ENCODE results near the gene LMO7.

- TF ChIP-seq EZH2phosphoT487 (IDR thresholded peaks at IDR 0.05; ENCODE audit: borderline replicate concordance, low read depth, low read length) (no peak), CTCF (conservative IDR thresholded peaks at IDR 0.05; ENCODE audit: low read length) (no peak)
Observed at GRCh38 chr13:75657111-75657510, 21.0 kb downstream of the LMO7 start.

Measured in OCI-LY7 (cell line).